GM23338 (cell line): ENCODE data around the gene CD300E. TPM values are rescaled to one million over a fixed set of nuclear protein-coding genes. Genes with fewer than 3 reads are reported as not detected.
A peak's percentile ranks its signal among the peaks of the same experiment; 100 is the strongest.

ENCODE experiments used
- ATAC-seq: fragments of 200-7000 bp; cut with Tn5 transposase; 3 replicates; pipeline ENCODE4 v1.9.1; 2020
- DNase-seq: peaks from one replicate; pipeline ENCODE4 v3.0.0-alpha.2; 2015; ENCODE audit warnings: low spot score
- H2AFZ ChIP-seq: fragments of 200-600 bp; sonication (generic); 2 replicates; pipeline ENCODE4 v1.8.0; 2016; ENCODE audit warnings: antibody characterized with exemption, mild to moderate bottlenecking, moderate library complexity
- H3F3A ChIP-seq: fragments of 200-600 bp; sonication (generic); replicated peaks from 2 replicates; pipeline ENCODE4 v1.8.0; 2017; ENCODE audit warnings: antibody characterized with exemption, mixed run types, low read depth
- H3K27ac ChIP-seq: fragments of 200-600 bp; sonication (generic); 2 replicates; pipeline ENCODE4 v1.6.1; 2016; ENCODE audit warnings: low read depth
- H3K27me3 ChIP-seq: fragments of 200-600 bp; sonication (generic); 2 replicates; pipeline ENCODE4 v1.8.0; 2016; ENCODE audit warnings: mild to moderate bottlenecking, mixed run types, moderate library complexity; ENCODE audit not compliant: insufficient read depth
- H3K36me3 ChIP-seq: fragments of 200-600 bp; sonication (generic); 2 replicates; pipeline ENCODE4 v1.8.0; 2016; ENCODE audit warnings: mild to moderate bottlenecking; ENCODE audit not compliant: insufficient read depth
- H3K4me1 ChIP-seq: fragments of 200-600 bp; sonication (generic); 2 replicates; pipeline ENCODE4 v1.8.0; 2016; ENCODE audit warnings: mild to moderate bottlenecking, moderate library complexity; ENCODE audit not compliant: insufficient read depth
- H3K4me2 ChIP-seq: fragments of 200-600 bp; sonication (generic); 2 replicates; pipeline ENCODE4 v1.7.1; 2017; ENCODE audit warnings: mixed run types
- H3K4me3 ChIP-seq: fragments of 200-600 bp; sonication (generic); 2 replicates; pipeline ENCODE4 v1.6.1; 2016; ENCODE audit warnings: mixed run types
- H3K79me2 ChIP-seq: fragments of 200-600 bp; sonication (generic); replicated peaks from 2 replicates; pipeline ENCODE4 v1.8.0; 2017; ENCODE audit warnings: mild to moderate bottlenecking; ENCODE audit not compliant: insufficient read depth
- H3K9me2 ChIP-seq: fragments of 200-600 bp; sonication (generic); 2 replicates; pipeline ENCODE4 v1.8.0; 2017; ENCODE audit not compliant: insufficient read depth
- H4K20me1 ChIP-seq: fragments of 200-600 bp; sonication (generic); replicated peaks from 2 replicates; pipeline ENCODE4 v1.8.0; 2017; ENCODE audit warnings: mild to moderate bottlenecking; ENCODE audit not compliant: insufficient read depth
- H3K27ac Mint-ChIP-seq: 2 replicates; pipeline ENCODE4 v1.8.0; 2020; ENCODE audit warnings: inconsistent platforms, mild to moderate bottlenecking, moderate library complexity, mixed read lengths
- H3K27me3 Mint-ChIP-seq: 3 replicates; pipeline ENCODE4 v1.8.0; 2022; ENCODE audit warnings: low read depth, mild to moderate bottlenecking, moderate library complexity, mixed read lengths, inconsistent platforms; ENCODE audit not compliant: insufficient read depth, poor library complexity
- H3K36me3 Mint-ChIP-seq: 3 replicates; pipeline ENCODE4 v1.8.0; 2021; ENCODE audit warnings: low read depth, mild to moderate bottlenecking, inconsistent platforms, moderate library complexity, mixed read lengths
- H3K4me1 Mint-ChIP-seq: 3 replicates; pipeline ENCODE4 v1.8.0; 2020; ENCODE audit warnings: mild to moderate bottlenecking, inconsistent platforms, mixed read lengths
- H3K4me3 Mint-ChIP-seq: 3 replicates; pipeline ENCODE4 v1.8.0; 2021; ENCODE audit warnings: moderate library complexity, mild to moderate bottlenecking, inconsistent platforms, mixed read lengths
- H3K9me3 Mint-ChIP-seq: 3 replicates; pipeline ENCODE4 v1.8.0; 2020; ENCODE audit warnings: moderate library complexity, mild to moderate bottlenecking, inconsistent platforms, mixed read lengths
- EZH2 ChIP-seq: fragments of 200-600 bp; sonication (generic); IDR thresholded peaks from one replicate; pipeline ENCODE4 v1.8.0; 2017; ENCODE audit warnings: antibody characterized with exemption, mild to moderate bottlenecking, low read depth; ENCODE audit not compliant: unreplicated experiment
- JUNB ChIP-seq: IDR thresholded peaks from one replicate; pipeline ENCODE4 v1.6.1; 2016; ENCODE audit warnings: antibody characterized with exemption; ENCODE audit not compliant: unreplicated experiment
- NANOG ChIP-seq: IDR thresholded peaks from 2 replicates; pipeline ENCODE4 v1.6.1; 2016; ENCODE audit warnings: antibody characterized with exemption, borderline replicate concordance
- ZNF114 ChIP-seq: fragments of 250-450 bp; sonication (Bioruptor Pico); IDR thresholded peaks from 2 replicates; pipeline ENCODE4 v1.5.0; 2020; ENCODE audit warnings: mild to moderate bottlenecking, moderate library complexity
- ZNF331 ChIP-seq: fragments of 250-450 bp; sonication (Bioruptor Pico); IDR thresholded peaks from 2 replicates; pipeline ENCODE4 v1.5.0; 2020; ENCODE audit warnings: low read depth, mild to moderate bottlenecking, moderate library complexity
- polyA plus RNA-seq: library from polyadenylated mRNA; unstranded; fragments of >200 nt; fragmentation: Nextera tagmentation; extraction: Ambion mirVana; gene quantifications from 2 replicates; pipeline ENCODE4 v1.2.1, GENCODE V29; 2016
- total RNA-seq: library from RNA; depleted of rRNA; stranded (reverse); fragments of >200 nt; shearing (Covaris generic); gene quantifications from 2 replicates; pipeline ENCODE4 v1.2.3, GENCODE V29; 2014
- TF ChIP-seq, protein P1 (sequence below): IDR thresholded peaks from one replicate; pipeline ENCODE4 v1.6.1; 2018; ENCODE audit warnings: antibody characterized with exemption; ENCODE audit not compliant: unreplicated experiment
- TF ChIP-seq, protein P2 (sequence below), 2 experiments: fragments of 200-600 bp in 1 of 2; sonication (generic) in 1 of 2; conservative IDR thresholded peaks; 2 replicates each; pipeline versions ENCODE4 v1.5.1 to v1.6.1; 2016 to 2017; ENCODE audit warnings: antibody characterized with exemption in 2 of 2, low read depth in 2 of 2, mild to moderate bottlenecking in 2 of 2, moderate library complexity in 1 of 2

Gene CD300E
- total and polyA plus RNA-seq, 2 experiments from 2014 or later, result not detected

DNA sequence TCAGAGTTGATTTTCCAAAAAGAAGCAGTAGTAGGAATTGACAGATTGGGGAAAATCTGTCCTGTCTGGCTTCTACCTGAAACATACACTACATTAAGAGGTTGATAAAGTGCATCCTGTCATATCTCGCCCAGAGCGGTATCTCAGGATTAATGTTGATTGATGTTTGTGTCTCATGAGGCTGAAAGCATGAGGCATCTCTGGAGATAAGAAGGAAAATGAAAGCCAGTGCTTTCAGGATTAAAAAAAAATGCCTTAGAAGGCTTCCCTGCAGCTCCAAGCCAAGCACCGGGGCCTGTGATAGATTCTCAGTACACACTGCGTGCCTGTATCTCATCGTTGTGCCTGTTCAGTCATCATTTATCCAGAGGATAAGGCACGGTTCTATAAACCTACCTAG is 26.4 kb upstream of the CD300E start (continued):
- TF ChIP-seq, protein P1, sequence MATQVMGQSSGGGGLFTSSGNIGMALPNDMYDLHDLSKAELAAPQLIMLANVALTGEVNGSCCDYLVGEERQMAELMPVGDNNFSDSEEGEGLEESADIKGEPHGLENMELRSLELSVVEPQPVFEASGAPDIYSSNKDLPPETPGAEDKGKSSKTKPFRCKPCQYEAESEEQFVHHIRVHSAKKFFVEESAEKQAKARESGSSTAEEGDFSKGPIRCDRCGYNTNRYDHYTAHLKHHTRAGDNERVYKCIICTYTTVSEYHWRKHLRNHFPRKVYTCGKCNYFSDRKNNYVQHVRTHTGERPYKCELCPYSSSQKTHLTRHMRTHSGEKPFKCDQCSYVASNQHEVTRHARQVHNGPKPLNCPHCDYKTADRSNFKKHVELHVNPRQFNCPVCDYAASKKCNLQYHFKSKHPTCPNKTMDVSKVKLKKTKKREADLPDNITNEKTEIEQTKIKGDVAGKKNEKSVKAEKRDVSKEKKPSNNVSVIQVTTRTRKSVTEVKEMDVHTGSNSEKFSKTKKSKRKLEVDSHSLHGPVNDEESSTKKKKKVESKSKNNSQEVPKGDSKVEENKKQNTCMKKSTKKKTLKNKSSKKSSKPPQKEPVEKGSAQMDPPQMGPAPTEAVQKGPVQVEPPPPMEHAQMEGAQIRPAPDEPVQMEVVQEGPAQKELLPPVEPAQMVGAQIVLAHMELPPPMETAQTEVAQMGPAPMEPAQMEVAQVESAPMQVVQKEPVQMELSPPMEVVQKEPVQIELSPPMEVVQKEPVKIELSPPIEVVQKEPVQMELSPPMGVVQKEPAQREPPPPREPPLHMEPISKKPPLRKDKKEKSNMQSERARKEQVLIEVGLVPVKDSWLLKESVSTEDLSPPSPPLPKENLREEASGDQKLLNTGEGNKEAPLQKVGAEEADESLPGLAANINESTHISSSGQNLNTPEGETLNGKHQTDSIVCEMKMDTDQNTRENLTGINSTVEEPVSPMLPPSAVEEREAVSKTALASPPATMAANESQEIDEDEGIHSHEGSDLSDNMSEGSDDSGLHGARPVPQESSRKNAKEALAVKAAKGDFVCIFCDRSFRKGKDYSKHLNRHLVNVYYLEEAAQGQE, result no peak
- TF ChIP-seq ZNF331 (CRISPR knock-in tag) (no peak), JUNB (no peak)

DNA sequence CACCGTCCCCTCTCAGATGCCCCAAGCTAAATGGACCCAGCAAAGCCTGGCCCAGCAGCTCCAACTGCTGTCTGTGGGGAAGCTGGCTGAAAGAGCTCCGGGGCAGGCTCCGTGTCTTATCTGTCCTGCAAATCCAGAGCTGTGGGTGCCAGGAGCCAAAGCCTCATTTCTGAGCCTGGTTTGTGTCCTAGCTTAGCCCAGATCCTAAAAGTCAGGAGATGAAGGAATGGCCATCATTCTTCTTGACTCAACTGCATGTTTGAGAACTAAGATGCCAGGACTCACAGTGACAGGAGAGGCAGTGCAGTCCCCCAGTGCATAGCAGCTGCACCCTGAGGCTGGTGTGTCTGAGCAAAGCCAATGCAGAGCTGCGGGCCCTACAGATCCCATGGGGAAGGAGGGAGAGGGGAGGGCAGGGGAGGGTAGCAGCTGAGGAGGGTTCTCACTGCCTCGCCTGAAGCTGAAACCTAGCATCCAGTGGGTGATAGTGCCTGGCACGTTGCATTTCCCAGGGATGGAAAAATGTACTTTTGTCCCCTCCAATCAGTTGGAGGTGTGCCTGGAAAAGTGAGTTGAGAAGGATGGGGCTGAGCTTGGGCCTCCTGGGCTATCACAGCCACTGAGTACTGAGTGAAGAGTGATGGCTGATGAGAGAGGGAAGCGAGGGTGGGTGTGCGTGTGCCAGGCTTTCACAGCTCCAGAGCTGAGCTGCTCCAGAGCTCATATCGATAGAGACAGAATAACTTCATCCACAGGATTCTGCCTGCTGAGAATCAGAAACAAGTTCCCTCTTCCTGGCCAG is 24.5 kb upstream of the CD300E start:
- ATAC-seq (no peak), DNase-seq (no peak)
- no peaks in the 10 kb centered on the region for H3K79me2 ChIP-seq
- no peaks in the 10 kb centered on the region for H3K36me3 Mint-ChIP-seq
- no peak overlapping the region for H3K4me3 ChIP-seq
- no peak overlapping the region for H3K27ac Mint-ChIP-seq
- no peaks in the 10 kb centered on the region for H3K9me2 ChIP-seq
- peaks cover under 1% of the 10 kb centered on the region for H3K4me1 Mint-ChIP-seq
- H3K4me2 ChIP-seq, result no peak overlapping the region
- TF ChIP-seq ZNF114 (CRISPR knock-in tag) (no peak), NANOG (no peak), EZH2 (no peak)
- TF ChIP-seq, protein P2, sequence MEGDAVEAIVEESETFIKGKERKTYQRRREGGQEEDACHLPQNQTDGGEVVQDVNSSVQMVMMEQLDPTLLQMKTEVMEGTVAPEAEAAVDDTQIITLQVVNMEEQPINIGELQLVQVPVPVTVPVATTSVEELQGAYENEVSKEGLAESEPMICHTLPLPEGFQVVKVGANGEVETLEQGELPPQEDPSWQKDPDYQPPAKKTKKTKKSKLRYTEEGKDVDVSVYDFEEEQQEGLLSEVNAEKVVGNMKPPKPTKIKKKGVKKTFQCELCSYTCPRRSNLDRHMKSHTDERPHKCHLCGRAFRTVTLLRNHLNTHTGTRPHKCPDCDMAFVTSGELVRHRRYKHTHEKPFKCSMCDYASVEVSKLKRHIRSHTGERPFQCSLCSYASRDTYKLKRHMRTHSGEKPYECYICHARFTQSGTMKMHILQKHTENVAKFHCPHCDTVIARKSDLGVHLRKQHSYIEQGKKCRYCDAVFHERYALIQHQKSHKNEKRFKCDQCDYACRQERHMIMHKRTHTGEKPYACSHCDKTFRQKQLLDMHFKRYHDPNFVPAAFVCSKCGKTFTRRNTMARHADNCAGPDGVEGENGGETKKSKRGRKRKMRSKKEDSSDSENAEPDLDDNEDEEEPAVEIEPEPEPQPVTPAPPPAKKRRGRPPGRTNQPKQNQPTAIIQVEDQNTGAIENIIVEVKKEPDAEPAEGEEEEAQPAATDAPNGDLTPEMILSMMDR (conservative IDR thresholded peaks at IDR 0.05; ENCODE audit: low read depth in 2 of 2), result no peak
- no peak overlapping the region for H3K27ac ChIP-seq
- H3K36me3 ChIP-seq, result no peaks in the 10 kb centered on the region
- no peaks in the 10 kb centered on the region for H3K9me3 Mint-ChIP-seq
- H3K27me3 Mint-ChIP-seq, result peaks cover 6% of the 10 kb centered on the region
- H2AFZ ChIP-seq, result no peak overlapping the region
- no peaks in the 10 kb centered on the region; the same call in 1 of the 2 replicates for H3K4me1 ChIP-seq
- 0 out of 2 replicates have a peak, but pooled peaks cover 5% of the 10 kb centered on the region for H3K27me3 ChIP-seq
- no peaks in the 10 kb centered on the region for H4K20me1 ChIP-seq
- H3K4me3 Mint-ChIP-seq, result no peak overlapping the region
- H3F3A ChIP-seq, result no peaks in the 10 kb centered on the region

DNA sequence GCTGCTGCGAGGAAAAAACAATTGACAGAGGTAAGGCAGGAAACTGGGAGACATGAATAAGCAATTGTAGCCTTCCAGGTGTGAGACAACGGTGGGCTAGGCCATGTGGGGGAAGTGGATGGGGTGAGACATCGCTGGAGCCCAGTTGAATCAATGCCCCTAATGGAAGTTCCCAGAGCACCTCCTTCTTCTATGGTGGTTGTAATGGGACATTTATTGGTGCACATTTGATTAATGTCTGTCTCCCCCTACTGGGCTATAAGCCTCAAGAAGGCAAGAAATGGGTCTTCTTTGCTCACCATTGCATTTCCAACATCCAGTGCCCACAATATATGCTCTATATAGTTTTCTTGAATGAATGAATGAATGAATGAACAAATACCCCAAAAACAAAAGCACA is 22.7 kb upstream of the CD300E start:
- H3K79me2 ChIP-seq, result no peaks in the 10 kb centered on the region
- H3K9me3 Mint-ChIP-seq, result no peaks in the 10 kb centered on the region
- H3K9me2 ChIP-seq, result no peaks in the 10 kb centered on the region
- no peaks in the 10 kb centered on the region for H4K20me1 ChIP-seq
- H3K4me1 Mint-ChIP-seq, result peaks cover 18% of the 10 kb centered on the region
- peaks cover 4% of the 10 kb centered on the region; the same call in 1 of the 2 replicates for H3K4me1 ChIP-seq
- TF ChIP-seq, protein P2 (conservative IDR thresholded peaks at IDR 0.05; ENCODE audit: low read depth in 2 of 2), result peak; percentile 65 to 66
- TF ChIP-seq ZNF114 (CRISPR knock-in tag), result no peak
- no peak overlapping the region; the same call in 1 of the 2 replicates for H2AFZ ChIP-seq
- no peaks in the 10 kb centered on the region for H3K36me3 ChIP-seq
- no peak overlapping the region for H3K4me3 Mint-ChIP-seq
- H3K4me2 ChIP-seq, result no peak overlapping the region
- H3K36me3 Mint-ChIP-seq, result no peaks in the 10 kb centered on the region
- H3F3A ChIP-seq, result no peaks in the 10 kb centered on the region
- no peak overlapping the region for H3K27ac Mint-ChIP-seq
- H3K27me3 ChIP-seq, result no peaks in the 10 kb centered on the region
- H3K27me3 Mint-ChIP-seq, result peaks cover 6% of the 10 kb centered on the region
- peak; percentile 68 for DNase-seq
- no peak overlapping the region for H3K4me3 ChIP-seq
- H3K27ac ChIP-seq, result no peak overlapping the region
- peak; percentile 61; the same call in 2 of the 3 replicates for ATAC-seq
